BLaER1 treated with 17β-estradiol and CSF1 and Interleukin-3, amounts not matched to agents 10 nM and 100 nM (cell line): ENCODE data around the gene MORN1.

ENCODE experiments used
- H3K27ac ChIP-seq, 11 experiments: shearing (Covaris generic); formaldehyde crosslinking; 2 replicates each; pipeline ENCODE4 v1.8.1; 2022
- H3K27me3 ChIP-seq, 11 experiments: shearing (Covaris generic); formaldehyde crosslinking; 2 replicates each; pipeline ENCODE4 v1.8.1; 2022
- H3K36me3 ChIP-seq, 11 experiments: shearing (Covaris generic); formaldehyde crosslinking; 2 replicates each; pipeline ENCODE4 v1.8.1; 2022
- H3K4me1 ChIP-seq, 10 experiments: shearing (Covaris generic); formaldehyde crosslinking; 2 replicates each; pipeline ENCODE4 v1.8.1; 2022
- H3K4me2 ChIP-seq, 11 experiments: shearing (Covaris generic); formaldehyde crosslinking; 2 replicates each; pipeline ENCODE4 v1.8.1; 2022
- H3K4me3 ChIP-seq, 10 experiments: shearing (Covaris generic); formaldehyde crosslinking; 2 replicates each; pipeline ENCODE4 v1.8.1; 2022
- H3K9ac ChIP-seq, 11 experiments: shearing (Covaris generic); formaldehyde crosslinking; 2 replicates each; pipeline ENCODE4 v1.8.1; 2022
- H3K9me3 ChIP-seq, 11 experiments: shearing (Covaris generic); formaldehyde crosslinking; replicated peaks in 1 of 11; 2 replicates each; pipeline ENCODE4 v1.8.1; 2022
- H4K20me1 ChIP-seq, 11 experiments: shearing (Covaris generic); formaldehyde crosslinking; 2 replicates each; pipeline ENCODE4 v1.8.1; 2022
- Cebpa-rat ChIP-seq, 11 experiments: shearing (Covaris generic); IDR thresholded peaks; 2 replicates each; pipeline ENCODE4 v1.8.1; 2022

The MORN1 gene

GRCh38 chr1:2287649-2288048 lies 103.7 kb downstream of the MORN1 start:
- Histone ChIP-seq H3K9ac (no peak overlapping the region), H3K9me3 (no peaks in the 10 kb centered on the region), H3K27ac (peak overlapping the region in 3 of 11 experiments; percentile 6 to 44 (median 32); a peak in 1 of 22 replicates), H3K4me1 (peaks cover 42 to 97% (median 65%) of the 10 kb centered on the region in 10 experiments), H3K4me2 (peak overlapping the region in 7 of 11 experiments; percentile 89 to 100 (median 97); a peak in 15 of 22 replicates), H4K20me1 (peaks cover 71 to 96% (median 80%) of the 10 kb centered on the region in 11 experiments), H3K27me3 (peaks cover 0 to 27% (median 6%) of the 10 kb centered on the region in 11 experiments; a peak in 12 of 22 replicates), H3K4me3 (no peak overlapping the region), H3K36me3 (peaks cover 0 to 32% (median 0%) of the 10 kb centered on the region in 11 experiments; a peak in 9 of 22 replicates)
- TF ChIP-seq Cebpa-rat (IDR thresholded peaks at IDR 0.05) = no peak

GRCh38 chr1:2286923-2287322 lies 104.4 kb downstream of the MORN1 start:
- no peak overlapping the region for H3K27ac ChIP-seq
- H3K9me3 ChIP-seq = no peaks in the 10 kb centered on the region
- H3K36me3 ChIP-seq = peaks cover 0 to 35% (median 0%) of the 10 kb centered on the region in 11 experiments; a peak in 9 of 22 replicates
- H3K9ac ChIP-seq = no peak overlapping the region
- peaks cover 0 to 20% (median 0%) of the 10 kb centered on the region in 11 experiments; a peak in 9 of 22 replicates for H3K27me3 ChIP-seq
- peak overlapping the region in 3 of 11 experiments; percentile 30 to 99 (median 93); a peak in 4 of 22 replicates for H3K4me2 ChIP-seq
- H4K20me1 ChIP-seq = peaks cover 68 to 92% (median 77%) of the 10 kb centered on the region in 11 experiments
- no peak overlapping the region for H3K4me3 ChIP-seq
- peaks cover 35 to 93% (median 59%) of the 10 kb centered on the region in 10 experiments for H3K4me1 ChIP-seq
- no peak for TF ChIP-seq Cebpa-rat (IDR thresholded peaks at IDR 0.05)

GRCh38 chr1:2284932-2285331 lies 106.4 kb downstream of the MORN1 start:
- Histone ChIP-seq H3K4me1 (peaks cover 19 to 80% (median 46%) of the 10 kb centered on the region in 10 experiments), H3K9me3 (peaks cover 0 to 6% (median 4%) of the 10 kb centered on the region in 11 experiments; a peak in 7 of 22 replicates), H3K4me3 (no peak overlapping the region), H3K36me3 (peaks cover 0 to 40% (median 0%) of the 10 kb centered on the region in 11 experiments; a peak in 10 of 22 replicates), H3K4me2 (peak overlapping the region in 1 of 11 experiments; percentile 4; a peak in 1 of 22 replicates), H4K20me1 (peaks cover 68 to 82% (median 75%) of the 10 kb centered on the region in 11 experiments), H3K9ac (no peak overlapping the region), H3K27ac (peak overlapping the region in 1 of 11 experiments; percentile 39; a peak in 1 of 22 replicates), H3K27me3 (peaks cover 0 to 14% (median 0%) of the 10 kb centered on the region in 11 experiments; a peak in 8 of 22 replicates)
- no peak for TF ChIP-seq Cebpa-rat (IDR thresholded peaks at IDR 0.05)

GRCh38 chr1:2283991-2284895 lies 107.1 kb downstream of the MORN1 start:
- Histone ChIP-seq H3K4me3 (no peak overlapping the region), H3K27ac (peak overlapping the region in 3 of 11 experiments; percentile 4 to 39 (median 18); a peak in 4 of 22 replicates), H3K4me1 (peaks cover 21 to 80% (median 46%) of the 10 kb centered on the region in 10 experiments), H3K36me3 (peaks cover 0 to 40% (median 0%) of the 10 kb centered on the region in 11 experiments; a peak in 10 of 22 replicates), H3K27me3 (peaks cover 0 to 8% (median 0%) of the 10 kb centered on the region in 11 experiments; a peak in 3 of 22 replicates), H3K9ac (peak overlapping the region in 3 of 11 experiments; percentile 17 to 37 (median 31); a peak in 2 of 22 replicates), H4K20me1 (peaks cover 63 to 83% (median 80%) of the 10 kb centered on the region in 11 experiments), H3K9me3 (peaks cover 0 to 6% (median 4%) of the 10 kb centered on the region in 11 experiments; a peak in 7 of 22 replicates), H3K4me2 (peak overlapping the region in 5 of 11 experiments; percentile 15 to 48 (median 40); a peak in 5 of 22 replicates)
- no peak for TF ChIP-seq Cebpa-rat (IDR thresholded peaks at IDR 0.05)

- Histone ChIP-seq H3K4me3 (no peak overlapping the region), H3K9me3 (peaks cover 0 to 6% (median 4%) of the 10 kb centered on the region in 11 experiments; a peak in 7 of 22 replicates), H3K4me2 (peak overlapping the region in 5 of 11 experiments; percentile 23 to 48 (median 40); a peak in 5 of 22 replicates), H3K27ac (peak overlapping the region in 3 of 11 experiments; percentile 4 to 38 (median 26); a peak in 5 of 22 replicates), H3K36me3 (peaks cover 0 to 36% (median 0%) of the 10 kb centered on the region in 11 experiments; a peak in 10 of 22 replicates), H4K20me1 (peaks cover 64 to 83% (median 80%) of the 10 kb centered on the region in 11 experiments), H3K9ac (peak overlapping the region in 1 of 11 experiments; percentile 37; a peak in 1 of 22 replicates), H3K27me3 (0 out of 22 replicates have a peak, but pooled peaks cover 0 to under 1% (median 0%) of the 10 kb centered on the region in 11 experiments), H3K4me1 (peaks cover 21 to 80% (median 46%) of the 10 kb centered on the region in 10 experiments)
- TF ChIP-seq Cebpa-rat (IDR thresholded peaks at IDR 0.05) = no peak
Measured at GRCh38 chr1:2283371-2283990, 107.9 kb downstream of the MORN1 start.

- Histone ChIP-seq H3K9ac (peak overlapping the region in 3 of 11 experiments; percentile 6 to 37 (median 25); a peak in 2 of 22 replicates), H3K27ac (peak overlapping the region in 3 of 11 experiments; percentile 25 to 38 (median 26); a peak in 3 of 22 replicates), H3K4me1 (peaks cover 25 to 80% (median 46%) of the 10 kb centered on the region in 10 experiments), H3K27me3 (no peaks in the 10 kb centered on the region), H3K9me3 (peaks cover 0 to 9% (median 5%) of the 10 kb centered on the region in 11 experiments; a peak in 11 of 22 replicates), H3K36me3 (peaks cover 2 to 41% (median 5%) of the 10 kb centered on the region in 11 experiments; a peak in 21 of 22 replicates), H3K4me3 (no peak overlapping the region), H4K20me1 (peaks cover 65 to 83% (median 80%) of the 10 kb centered on the region in 11 experiments), H3K4me2 (peak overlapping the region in 4 of 11 experiments; percentile 5 to 48 (median 40); a peak in 8 of 22 replicates)
- no peak for TF ChIP-seq Cebpa-rat (IDR thresholded peaks at IDR 0.05)
Measured at GRCh38 chr1:2282556-2283270, 108.6 kb downstream of the MORN1 start.

- no peak for TF ChIP-seq Cebpa-rat (IDR thresholded peaks at IDR 0.05)
Measured at GRCh38 chr1:2279817-2280216, 111.5 kb downstream of the MORN1 start.

More at GRCh38 chr1:2279817-2280216, 111.5 kb downstream of the MORN1 start:
- Histone ChIP-seq H3K36me3 (peaks cover 7 to 53% (median 17%) of the 10 kb centered on the region in 11 experiments; a peak in 21 of 22 replicates), H3K27me3 (no peaks in the 10 kb centered on the region), H3K9ac (peak overlapping the region; percentile 7 to 74 (median 64); a peak in 18 of 22 replicates), H3K27ac (peak overlapping the region in 10 of 11 experiments; percentile 22 to 85 (median 74); a peak in 17 of 22 replicates), H4K20me1 (peaks cover 67 to 83% (median 81%) of the 10 kb centered on the region in 11 experiments), H3K9me3 (peaks cover 0 to 20% (median 16%) of the 10 kb centered on the region in 11 experiments; a peak in 13 of 22 replicates), H3K4me3 (peak overlapping the region in 4 of 10 experiments; percentile 8 to 38 (median 33); a peak in 4 of 20 replicates), H3K4me1 (peaks cover 52 to 80% (median 68%) of the 10 kb centered on the region in 10 experiments), H3K4me2 (peak overlapping the region; percentile 73 to 96 (median 93))
